ENCODE measurements around the gene KIF24. TPM values are rescaled to one million over a fixed set of nuclear protein-coding genes. Genes with fewer than 3 reads are reported as not detected.
A peak's percentile ranks its signal among the peaks of the same experiment; 100 is the strongest.
"Not testable (repeated sequence)": the region's sequence is repeated elsewhere in the genome, so short reads cannot be mapped to it uniquely, and the experiment has no call there.

KIF24 gene
- total RNA-seq, 1 experiment from 2014 or later, result 4.2 TPM

GRCh38 chr9:34343090-34343489 lies 14.0 kb upstream of the KIF24 start:
- Mint-ChIP-seq H3K27ac (ENCODE audit: unreplicated experiment) (no peak overlapping the region), H3K27me3 (ENCODE audit: unreplicated experiment) (no peaks in the 10 kb centered on the region), H3K9me3 (ENCODE audit: low read depth, unreplicated experiment) (no peaks in the 10 kb centered on the region), H3K4me3 (ENCODE audit: low read depth, unreplicated experiment) (no peak overlapping the region), H3K4me1 (ENCODE audit: low read depth, unreplicated experiment) (no peaks in the 10 kb centered on the region), H3K36me3 (ENCODE audit: insufficient read depth, unreplicated experiment) (no peaks in the 10 kb centered on the region)
- CTCF ChIA-PET, result interaction anchor here (0.6 kb wide), 1 partner anchor 9 kb away, joined by 6 read pairs; no protein-coding TSS in a partner anchor
- intact Hi-C loops (cut with micrococcal nuclease; ENCODE audit: unreplicated experiment), result no loop called here
- DNase-seq, result no peak
- no peak for TF ChIP-seq CTCF (IDR thresholded peaks at IDR 0.05; ENCODE audit: unreplicated experiment)
- TSS peak; percentile 68 for BruUV-seq (replicated peaks)

GRCh38 chr9:34341659-34342295 lies 12.7 kb upstream of the KIF24 start:
- no peaks in the 10 kb centered on the region for H3K9me3 Mint-ChIP-seq (ENCODE audit: low read depth, unreplicated experiment)
- CTCF ChIA-PET, result interaction anchor here (0.6 kb wide), 1 partner anchor 904 kb away, joined by 6 read pairs; no protein-coding TSS in a partner anchor

GRCh38 chr9:34338665-34339385 lies 9.8 kb upstream of the KIF24 start:
- no peaks in the 10 kb centered on the region for H3K9me3 Mint-ChIP-seq (ENCODE audit: low read depth, unreplicated experiment)
- intact Hi-C loops (cut with micrococcal nuclease; ENCODE audit: unreplicated experiment), result no loop called here

More at GRCh38 chr9:34341659-34342295, 12.7 kb upstream of the KIF24 start:
- no peak for TF ChIP-seq CTCF (IDR thresholded peaks at IDR 0.05; ENCODE audit: unreplicated experiment)
- no peak for DNase-seq
- Mint-ChIP-seq H3K4me3 (ENCODE audit: low read depth, unreplicated experiment) (no peak overlapping the region), H3K36me3 (ENCODE audit: insufficient read depth, unreplicated experiment) (no peaks in the 10 kb centered on the region), H3K27me3 (ENCODE audit: unreplicated experiment) (no peaks in the 10 kb centered on the region), H3K27ac (ENCODE audit: unreplicated experiment) (no peak overlapping the region), H3K4me1 (ENCODE audit: low read depth, unreplicated experiment) (no peaks in the 10 kb centered on the region)
- no TSS peak for BruUV-seq (replicated peaks)
- intact Hi-C loops (cut with micrococcal nuclease; ENCODE audit: unreplicated experiment), result no loop called here

GRCh38 chr9:34338079-34338478 lies 9.0 kb upstream of the KIF24 start:
- H3K36me3 Mint-ChIP-seq (ENCODE audit: insufficient read depth, unreplicated experiment); intact Hi-C loops (cut with micrococcal nuclease; ENCODE audit: unreplicated experiment); BruUV-seq (replicated peaks): not testable (repeated sequence)

More at GRCh38 chr9:34338665-34339385, 9.8 kb upstream of the KIF24 start:
- BruUV-seq (replicated peaks), result no TSS peak
- CTCF ChIA-PET, result interaction anchor here (1.0 kb wide), 1 partner anchor 39 kb away, joined by 3 read pairs; no protein-coding TSS in a partner anchor
- H3K4me3 Mint-ChIP-seq (ENCODE audit: low read depth, unreplicated experiment), result no peak overlapping the region
- H3K4me1 Mint-ChIP-seq (ENCODE audit: low read depth, unreplicated experiment), result no peaks in the 10 kb centered on the region
- H3K36me3 Mint-ChIP-seq (ENCODE audit: insufficient read depth, unreplicated experiment), result no peaks in the 10 kb centered on the region
- no peak for DNase-seq
- TF ChIP-seq CTCF (IDR thresholded peaks at IDR 0.05; ENCODE audit: unreplicated experiment), result no peak
- H3K27ac Mint-ChIP-seq (ENCODE audit: unreplicated experiment), result no peak overlapping the region
- H3K27me3 Mint-ChIP-seq (ENCODE audit: unreplicated experiment), result no peaks in the 10 kb centered on the region

More at GRCh38 chr9:34338079-34338478, 9.0 kb upstream of the KIF24 start:
- H3K27me3 Mint-ChIP-seq (ENCODE audit: unreplicated experiment); H3K9me3 Mint-ChIP-seq (ENCODE audit: low read depth, unreplicated experiment); H3K27ac Mint-ChIP-seq (ENCODE audit: unreplicated experiment); DNase-seq; H3K4me3 Mint-ChIP-seq (ENCODE audit: low read depth, unreplicated experiment); H3K4me1 Mint-ChIP-seq (ENCODE audit: low read depth, unreplicated experiment): not testable (repeated sequence)
- CTCF ChIA-PET, result interaction anchor here (1.0 kb wide), 1 partner anchor 39 kb away, joined by 3 read pairs; no protein-coding TSS in a partner anchor

Measured in Calu3 (cell line).